Mononuclear cell (primary cell): ENCODE results near the gene SPTB. TPM values are rescaled to one million over a fixed set of nuclear protein-coding genes. Genes with fewer than 3 reads are reported as not detected.

Experiments
- H3K27me3 ChIP-seq: 2 replicates; pipeline ENCODE4 v1.6.0; 2011; ENCODE audit warnings: low read length, control low read depth; ENCODE audit not compliant: insufficient read depth
- H3K4me1 ChIP-seq: 2 replicates; pipeline ENCODE4 v1.5.1; 2011; ENCODE audit warnings: mild to moderate bottlenecking, low read length, control low read depth; ENCODE audit not compliant: insufficient read depth
- H3K4me3 ChIP-seq: 2 replicates; pipeline ENCODE4 v1.5.1; 2011; ENCODE audit warnings: mild to moderate bottlenecking, low read length, moderate library complexity
- H3K9me3 ChIP-seq: 2 replicates; pipeline ENCODE4 v1.5.1; 2011; ENCODE audit warnings: low read depth, mild to moderate bottlenecking, control low read depth, low read length
- total RNA-seq: library from RNA; depleted of rRNA; stranded (reverse); fragments of >200 nt; gene quantifications from one replicate; pipeline ENCODE4 v1.2.3, GENCODE V29; 2012

The SPTB gene
- total RNA-seq, 1 donor = 1.5 TPM

DNA sequence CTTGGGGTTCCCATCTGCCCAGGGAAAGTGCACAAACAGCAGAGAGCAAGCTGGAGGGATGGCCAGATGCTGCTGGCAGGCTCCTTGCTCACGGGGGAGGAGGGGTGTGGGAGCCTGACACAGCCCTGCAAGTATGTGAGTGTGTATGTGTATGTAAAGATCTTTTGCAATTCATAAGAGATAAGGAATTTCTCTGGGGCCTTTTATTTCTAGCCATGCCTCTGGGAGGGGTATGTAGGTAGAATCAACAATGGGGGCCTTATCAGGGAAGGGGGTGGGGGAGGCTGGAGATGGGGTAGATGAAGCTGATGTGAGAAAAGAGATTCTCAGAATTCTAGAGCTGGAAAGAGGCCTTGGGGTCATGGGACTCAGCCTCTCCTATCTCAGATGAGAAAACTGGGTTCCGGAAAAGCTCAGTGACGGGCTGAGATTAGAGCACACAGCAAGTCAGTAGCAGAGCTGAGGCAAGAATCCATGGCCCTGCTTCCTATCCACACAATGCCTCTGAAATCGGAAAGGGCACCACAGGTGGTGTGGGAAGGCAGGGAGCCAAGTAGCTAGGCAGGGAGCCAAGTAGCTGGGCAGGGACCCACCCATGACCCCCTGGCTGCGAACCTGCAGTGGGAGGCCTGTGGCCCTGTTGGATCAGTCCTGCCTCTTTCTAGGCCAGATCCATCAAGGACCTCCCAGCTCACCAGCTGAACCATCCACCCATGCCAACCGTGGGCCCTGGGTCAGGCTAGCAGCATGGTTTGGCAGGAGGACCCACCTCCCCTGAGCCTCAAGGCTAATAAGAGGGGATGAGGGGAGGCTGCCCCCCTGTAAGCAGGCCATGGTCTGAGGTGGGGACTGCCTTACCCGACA lies 120.8 kb downstream of the SPTB start:
- Histone ChIP-seq H3K4me3 (no peak overlapping the region), H3K9me3 (no peaks in the 10 kb centered on the region), H3K27me3 (peaks cover 3% of the 10 kb centered on the region), H3K4me1 (peaks cover 56% of the 10 kb centered on the region)

GRCh38 chr14:64758025-64758521 lies 121.6 kb downstream of the SPTB start:
- Histone ChIP-seq H3K27me3 (peaks cover 3% of the 10 kb centered on the region), H3K9me3 (no peaks in the 10 kb centered on the region), H3K4me1 (peaks cover 49% of the 10 kb centered on the region), H3K4me3 (no peak overlapping the region)

- Histone ChIP-seq H3K9me3 (no peaks in the 10 kb centered on the region), H3K4me1 (peaks cover 49% of the 10 kb centered on the region), H3K27me3 (peaks cover 3% of the 10 kb centered on the region), H3K4me3 (no peak overlapping the region)
These were observed 122.1 kb downstream of the SPTB start for GRCh38 chr14:64757601-64758000.

DNA sequence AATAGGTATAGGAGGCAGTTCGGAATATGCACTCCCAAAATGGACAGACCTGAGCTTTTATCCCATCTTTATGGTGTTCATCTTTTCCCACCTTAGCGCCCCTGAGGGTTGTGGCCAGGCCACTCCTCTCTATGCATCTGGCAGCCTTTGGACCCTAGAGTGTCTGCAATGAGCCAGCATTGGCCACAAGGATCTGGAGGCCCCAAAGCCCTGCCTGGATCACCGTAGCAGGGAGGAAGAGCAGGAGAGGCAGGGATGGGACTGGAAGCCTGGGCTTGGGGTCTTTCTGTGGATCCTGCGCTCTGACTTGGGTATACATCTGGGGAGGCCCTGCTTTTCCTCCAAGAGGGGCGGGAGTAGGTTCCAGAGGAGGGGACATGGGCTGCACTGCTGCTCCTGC lies 123.0 kb downstream of the SPTB start:
- H3K4me1 ChIP-seq = peaks cover 41% of the 10 kb centered on the region
- no peaks in the 10 kb centered on the region for H3K9me3 ChIP-seq
- H3K4me3 ChIP-seq = no peak overlapping the region
- H3K27me3 ChIP-seq = no peaks in the 10 kb centered on the region

DNA sequence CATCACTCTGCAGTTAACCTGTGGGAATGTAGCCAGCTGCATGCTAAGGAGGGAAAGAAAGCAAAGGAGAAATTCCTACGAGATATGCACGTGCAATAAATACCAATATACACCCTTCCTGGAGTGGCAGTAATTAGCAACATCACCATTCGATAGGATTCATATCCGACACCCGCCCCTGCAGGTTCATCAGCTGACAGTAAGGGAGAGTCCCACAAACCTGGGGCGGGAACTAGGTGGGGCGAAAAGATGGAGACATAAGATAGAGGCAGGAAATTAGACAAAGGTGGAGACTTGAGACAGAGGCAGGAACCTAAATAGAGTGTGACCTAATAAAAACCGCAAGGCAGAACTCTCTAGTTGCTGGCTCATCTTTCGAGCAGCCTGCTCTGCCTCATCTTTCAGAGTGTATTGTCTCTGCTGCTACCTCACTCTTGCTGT lies 123.9 kb downstream of the SPTB start:
- no peaks in the 10 kb centered on the region for H3K9me3 ChIP-seq
- no peaks in the 10 kb centered on the region for H3K27me3 ChIP-seq
- H3K4me1 ChIP-seq = peaks cover 41% of the 10 kb centered on the region
- H3K4me3 ChIP-seq = no peak overlapping the region

DNA sequence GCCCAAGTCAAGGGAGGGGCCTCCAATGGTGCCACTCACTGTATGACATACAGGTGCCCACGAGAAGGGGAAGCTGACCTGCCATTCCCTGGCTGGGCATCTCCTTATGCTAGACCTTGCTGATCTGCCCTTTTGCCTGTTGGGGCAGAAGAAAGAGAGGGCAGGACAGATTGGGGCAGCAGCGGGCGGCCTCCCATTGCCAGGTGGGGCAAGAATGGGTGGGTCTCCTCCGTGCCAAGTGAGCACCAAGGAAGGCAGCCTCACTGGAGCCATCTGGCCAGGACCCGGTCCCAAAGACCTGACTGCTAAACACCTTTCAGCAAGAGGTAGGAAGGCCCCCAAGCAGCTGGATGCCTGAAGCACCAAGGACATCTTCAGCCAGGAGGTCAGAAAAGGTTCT lies 125.0 kb downstream of the SPTB start:
- H3K9me3 ChIP-seq = no peaks in the 10 kb centered on the region
- peaks cover 36% of the 10 kb centered on the region for H3K4me1 ChIP-seq
- no peaks in the 10 kb centered on the region for H3K27me3 ChIP-seq
- H3K4me3 ChIP-seq = no peak overlapping the region

DNA sequence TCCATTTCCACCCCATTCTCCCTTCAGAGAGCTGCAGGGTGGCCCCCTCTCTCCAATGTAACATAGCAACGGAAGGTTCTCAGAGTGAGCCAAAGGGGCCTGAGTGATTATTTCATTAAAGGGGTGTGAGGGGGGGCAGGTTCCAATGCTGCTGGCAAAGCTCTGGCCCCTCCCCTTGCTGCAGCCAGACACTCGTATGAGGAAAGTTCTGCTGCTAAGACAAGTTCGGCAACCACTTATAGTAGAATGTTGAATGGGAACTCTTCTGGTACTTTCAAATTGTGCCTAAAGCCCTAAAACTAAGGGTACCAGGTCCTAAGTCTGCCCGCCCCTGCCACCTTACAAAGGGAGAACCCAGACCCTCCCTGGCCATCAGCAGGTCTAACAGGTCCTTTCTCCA lies 125.7 kb downstream of the SPTB start:
- H3K9me3 ChIP-seq = no peaks in the 10 kb centered on the region
- H3K4me3 ChIP-seq = no peak overlapping the region
- H3K4me1 ChIP-seq = peaks cover 29% of the 10 kb centered on the region
- no peaks in the 10 kb centered on the region for H3K27me3 ChIP-seq

GRCh38 chr14:64753374-64753773 lies 126.3 kb downstream of the SPTB start:
- no peaks in the 10 kb centered on the region for H3K27me3 ChIP-seq
- H3K4me3 ChIP-seq = no peak overlapping the region
- no peaks in the 10 kb centered on the region for H3K9me3 ChIP-seq
- peaks cover 25% of the 10 kb centered on the region for H3K4me1 ChIP-seq

DNA sequence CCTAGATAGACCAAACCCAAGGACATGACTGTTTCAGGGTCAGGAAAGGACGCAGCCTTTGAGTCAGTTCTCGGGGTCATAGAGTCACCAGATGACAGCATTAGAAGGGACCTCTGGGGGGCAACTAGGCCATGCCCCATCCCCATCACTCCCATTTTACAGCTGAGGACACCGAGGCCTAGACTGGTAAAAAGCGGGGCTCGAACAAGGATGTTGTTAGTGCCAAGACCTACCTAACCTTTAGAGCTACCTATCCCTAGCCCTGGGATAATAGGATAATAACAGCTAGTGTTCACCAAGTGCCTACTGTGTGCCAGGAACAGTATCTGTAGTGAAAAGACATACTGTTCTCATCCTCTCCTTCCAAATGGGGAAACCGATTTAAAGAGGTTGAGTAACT lies 126.8 kb downstream of the SPTB start:
- H3K9me3 ChIP-seq = no peaks in the 10 kb centered on the region
- peaks cover 20% of the 10 kb centered on the region for H3K4me1 ChIP-seq
- H3K27me3 ChIP-seq = no peaks in the 10 kb centered on the region
- H3K4me3 ChIP-seq = no peak overlapping the region

DNA sequence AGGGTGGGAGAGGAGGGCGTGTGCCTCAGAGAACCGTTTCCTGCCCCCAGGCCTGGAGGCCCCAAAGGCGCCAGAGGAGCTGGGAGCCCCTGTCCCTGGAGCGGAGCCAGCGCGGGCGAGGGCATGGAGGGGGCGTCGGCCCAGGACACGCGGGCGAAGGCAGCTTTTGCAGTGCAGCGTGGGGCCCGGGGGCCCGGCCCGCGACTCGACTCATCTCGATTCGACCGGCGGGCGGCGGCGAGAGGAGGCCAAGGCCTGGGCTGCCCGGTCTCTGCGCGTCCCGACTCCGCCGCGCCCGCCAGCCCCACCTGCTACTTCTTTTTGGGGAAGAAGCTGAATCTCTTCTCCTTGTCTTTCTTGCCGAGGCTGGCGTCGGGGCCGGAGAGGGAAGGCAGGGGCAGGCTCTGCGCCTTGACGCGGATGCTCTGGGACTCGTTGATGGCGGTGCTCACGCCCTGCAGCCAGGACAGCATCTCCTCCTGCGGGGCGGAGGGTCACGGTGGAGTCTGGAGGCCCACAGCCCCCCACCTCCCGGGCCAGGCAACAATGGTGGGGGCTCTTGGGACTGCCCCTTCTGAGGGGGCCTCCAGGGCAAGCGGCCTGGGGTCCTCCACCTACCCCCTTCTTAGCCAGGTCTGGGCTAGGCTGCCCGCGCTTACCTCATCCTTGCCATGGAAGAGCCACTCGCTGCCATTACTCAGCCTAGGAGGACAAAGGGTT lies 130.6 kb downstream of the SPTB start:
- H3K9me3 ChIP-seq = no peaks in the 10 kb centered on the region
- H3K4me3 ChIP-seq = no peak overlapping the region
- H3K27me3 ChIP-seq = no peaks in the 10 kb centered on the region
- H3K4me1 ChIP-seq = no peaks in the 10 kb centered on the region

- H3K4me1 ChIP-seq = no peaks in the 10 kb centered on the region
- no peaks in the 10 kb centered on the region for H3K27me3 ChIP-seq
- no peak overlapping the region for H3K4me3 ChIP-seq
- H3K9me3 ChIP-seq = no peaks in the 10 kb centered on the region
These were observed 131.2 kb downstream of the SPTB start for GRCh38 chr14:64748521-64748920.

DNA sequence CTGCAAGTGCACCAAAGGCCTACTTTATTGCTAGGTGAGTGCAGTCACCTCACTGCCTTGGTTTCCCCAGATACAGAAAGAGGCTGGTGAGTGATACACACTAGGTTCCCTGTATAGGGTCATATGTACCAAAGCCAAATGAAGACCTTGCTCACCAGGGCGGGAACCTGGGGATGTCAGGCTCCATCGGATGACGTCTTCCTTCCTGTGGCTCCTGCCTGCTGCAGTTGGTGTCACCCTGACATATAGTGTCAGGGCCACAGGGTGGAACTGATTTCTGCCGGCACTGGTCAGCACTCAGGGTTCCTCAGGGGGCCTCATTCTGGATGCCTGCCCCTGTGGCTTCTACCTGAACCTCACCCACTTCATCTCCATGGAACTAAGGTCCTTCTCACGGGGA lies 132.4 kb downstream of the SPTB start:
- no peaks in the 10 kb centered on the region for H3K9me3 ChIP-seq
- no peaks in the 10 kb centered on the region for H3K4me1 ChIP-seq
- H3K4me3 ChIP-seq = no peak overlapping the region
- H3K27me3 ChIP-seq = no peaks in the 10 kb centered on the region

DNA sequence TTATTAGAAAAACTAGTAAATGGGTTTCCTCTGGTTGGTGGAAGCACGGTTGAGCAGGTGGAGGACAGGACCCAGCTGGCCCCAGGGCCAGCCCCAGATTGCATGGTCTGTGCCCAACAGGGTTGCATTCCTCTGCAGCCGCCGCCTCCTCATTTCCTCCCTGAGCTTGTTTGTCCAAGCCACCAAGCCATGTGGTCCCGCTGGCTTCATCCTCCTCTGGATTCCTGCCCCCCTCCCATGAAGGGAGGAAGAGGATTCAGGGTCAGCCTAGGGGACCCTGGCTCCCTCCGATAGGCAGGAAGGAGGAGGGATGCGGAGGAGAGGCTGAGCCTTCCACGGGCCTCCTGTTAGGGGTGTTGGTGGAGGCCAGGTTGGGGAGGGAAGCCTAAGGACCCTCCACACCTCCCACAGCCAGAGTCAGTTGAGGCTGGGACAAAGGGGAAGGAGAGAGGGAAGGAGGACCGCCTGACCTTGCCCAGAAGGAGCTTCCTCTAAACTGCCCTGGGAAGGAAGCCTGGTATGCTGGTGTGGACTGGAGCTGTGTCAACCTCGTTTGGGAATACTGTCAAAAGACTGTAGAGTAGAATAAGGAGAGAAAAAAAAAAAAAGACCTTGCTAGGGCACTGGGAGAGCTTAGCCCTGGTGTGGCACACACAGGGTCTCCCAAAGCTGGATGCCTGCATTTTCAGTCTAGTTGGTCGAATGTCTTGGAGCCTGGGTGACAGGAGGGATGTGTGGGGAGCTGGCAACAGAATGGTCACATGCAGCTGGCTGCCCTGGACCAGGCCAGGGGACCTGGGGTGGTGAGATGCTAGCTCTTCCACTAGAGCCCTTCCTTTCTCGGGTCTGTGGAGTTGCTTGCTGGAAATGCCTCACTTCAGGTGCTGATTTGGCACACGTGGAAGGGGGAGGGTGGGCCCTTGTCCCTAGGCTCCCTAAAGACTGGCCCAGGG lies 133.1 kb downstream of the SPTB start:
- Histone ChIP-seq H3K4me1 (no peaks in the 10 kb centered on the region), H3K9me3 (no peaks in the 10 kb centered on the region), H3K4me3 (no peak overlapping the region), H3K27me3 (no peaks in the 10 kb centered on the region)

DNA sequence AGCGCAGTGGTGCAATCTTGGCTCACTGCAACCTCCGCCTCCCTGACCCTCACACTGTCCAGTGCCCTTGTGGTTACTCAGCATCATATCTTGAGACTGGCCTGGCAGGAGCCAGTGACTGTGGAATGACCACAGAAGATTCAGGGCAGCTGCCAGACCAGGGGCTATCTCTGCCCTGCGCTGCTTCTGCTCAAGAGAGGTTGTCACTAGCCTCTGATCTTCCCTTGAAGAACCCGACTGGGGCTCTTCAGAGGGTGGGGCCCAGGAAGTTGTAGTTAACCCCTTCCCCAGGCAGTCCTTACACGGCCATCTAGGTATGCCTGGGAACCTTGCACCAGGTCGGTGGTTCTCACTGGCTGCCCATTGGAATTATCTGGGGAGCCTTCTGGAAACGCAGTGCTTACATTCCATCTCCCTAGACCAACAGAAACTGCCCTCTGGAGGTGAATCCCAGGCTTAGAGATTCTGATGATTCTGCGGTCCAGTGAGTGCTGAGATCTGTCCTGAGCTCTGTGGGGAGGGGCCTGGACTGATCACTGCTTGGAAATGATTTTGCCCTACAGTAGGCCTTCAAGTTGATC lies 134.1 kb downstream of the SPTB start:
- no peaks in the 10 kb centered on the region for H3K9me3 ChIP-seq
- no peaks in the 10 kb centered on the region for H3K4me1 ChIP-seq
- no peaks in the 10 kb centered on the region for H3K27me3 ChIP-seq
- H3K4me3 ChIP-seq = no peak overlapping the region
